ENCODE measurements around the gene RGR. TPM values are rescaled to one million over a fixed set of nuclear protein-coding genes. Genes with fewer than 3 reads are reported as not detected.

The RGR gene
- not detected in 5 replicates for total RNA-seq (2022; extraction: Qiagen RNA extraction; ENCODE audit: low read depth)

GRCh38 chr10:84244651-84245270, at the start of gene RGR:
Gene RGR, plus strand, starts transcription at chr10:84245053. Its CDS starts 38 bp downstream, at chr10:84245091.

GRCh38 chr10:84225427-84226173, 19.3 kb upstream of the RGR start, which contains the start of gene LRIT2:
Gene LRIT2, minus strand, starts transcription at chr10:84225544. Its CDS starts 24 bp downstream, at chr10:84225520.

GRCh38 chr10:84241185-84241790, 3.6 kb upstream of the RGR start, which contains the start of gene LRIT1:
Gene LRIT1, minus strand, starts transcription at chr10:84241546. Its CDS starts 107 bp downstream, at chr10:84241439.

Other genes starting within 250 kb of the RGR start
- gene GHITM, start 105.5 kb upstream of the RGR start, total RNA-seq (2022; extraction: Qiagen RNA extraction; ENCODE audit: low read depth): 201 to 214 TPM (median 204 TPM) in 5 replicates
- gene GPR15LG, start 71.3 kb upstream of the RGR start, total RNA-seq (2022; extraction: Qiagen RNA extraction; ENCODE audit: low read depth): not detected in 5 replicates
- gene CDHR1, start 50.5 kb upstream of the RGR start, total RNA-seq (2022; extraction: Qiagen RNA extraction; ENCODE audit: low read depth): 0.06 to 0.26 TPM (median 0.15 TPM) in 5 replicates
- gene LRIT2, start 19.5 kb upstream of the RGR start, total RNA-seq (2022; extraction: Qiagen RNA extraction; ENCODE audit: low read depth): not detected in 5 replicates
- gene LRIT1, start 3.5 kb upstream of the RGR start, total RNA-seq (2022; extraction: Qiagen RNA extraction; ENCODE audit: low read depth): not detected in 5 replicates
- 9.9 to 12.6 TPM (median 11.5 TPM) in 5 replicates for gene CCSER2, start 83.5 kb downstream of the RGR start, total RNA-seq (2022; extraction: Qiagen RNA extraction; ENCODE audit: low read depth)

Data from A549 treated with GW870086 at 1 μM for 4 hours (cell line).